ENCODE results near the gene DSP. TPM values are rescaled to one million over a fixed set of nuclear protein-coding genes. Genes with fewer than 3 reads are reported as not detected.

Gene DSP
- total and polyA plus RNA-seq, 10 of the 15 experiments (the other 5 are each of a cell fraction or from before 2014, with no cell fraction given), result under 0.01 to 0.36 (median 0.04) TPM; not detected in 4

- TF ChIP-seq, protein P1, sequence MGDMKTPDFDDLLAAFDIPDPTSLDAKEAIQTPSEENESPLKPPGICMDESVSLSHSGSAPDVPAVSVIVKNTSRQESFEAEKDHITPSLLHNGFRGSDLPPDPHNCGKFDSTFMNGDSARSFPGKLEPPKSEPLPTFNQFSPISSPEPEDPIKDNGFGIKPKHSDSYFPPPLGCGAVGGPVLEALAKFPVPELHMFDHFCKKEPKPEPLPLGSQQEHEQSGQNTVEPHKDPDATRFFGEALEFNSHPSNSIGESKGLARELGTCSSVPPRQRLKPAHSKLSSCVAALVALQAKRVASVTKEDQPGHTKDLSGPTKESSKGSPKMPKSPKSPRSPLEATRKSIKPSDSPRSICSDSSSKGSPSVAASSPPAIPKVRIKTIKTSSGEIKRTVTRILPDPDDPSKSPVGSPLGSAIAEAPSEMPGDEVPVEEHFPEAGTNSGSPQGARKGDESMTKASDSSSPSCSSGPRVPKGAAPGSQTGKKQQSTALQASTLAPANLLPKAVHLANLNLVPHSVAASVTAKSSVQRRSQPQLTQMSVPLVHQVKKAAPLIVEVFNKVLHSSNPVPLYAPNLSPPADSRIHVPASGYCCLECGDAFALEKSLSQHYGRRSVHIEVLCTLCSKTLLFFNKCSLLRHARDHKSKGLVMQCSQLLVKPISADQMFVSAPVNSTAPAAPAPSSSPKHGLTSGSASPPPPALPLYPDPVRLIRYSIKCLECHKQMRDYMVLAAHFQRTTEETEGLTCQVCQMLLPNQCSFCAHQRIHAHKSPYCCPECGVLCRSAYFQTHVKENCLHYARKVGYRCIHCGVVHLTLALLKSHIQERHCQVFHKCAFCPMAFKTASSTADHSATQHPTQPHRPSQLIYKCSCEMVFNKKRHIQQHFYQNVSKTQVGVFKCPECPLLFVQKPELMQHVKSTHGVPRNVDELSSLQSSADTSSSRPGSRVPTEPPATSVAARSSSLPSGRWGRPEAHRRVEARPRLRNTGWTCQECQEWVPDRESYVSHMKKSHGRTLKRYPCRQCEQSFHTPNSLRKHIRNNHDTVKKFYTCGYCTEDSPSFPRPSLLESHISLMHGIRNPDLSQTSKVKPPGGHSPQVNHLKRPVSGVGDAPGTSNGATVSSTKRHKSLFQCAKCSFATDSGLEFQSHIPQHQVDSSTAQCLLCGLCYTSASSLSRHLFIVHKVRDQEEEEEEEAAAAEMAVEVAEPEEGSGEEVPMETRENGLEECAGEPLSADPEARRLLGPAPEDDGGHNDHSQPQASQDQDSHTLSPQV (IDR thresholded peaks at IDR 0.05), result no peak
- TF ChIP-seq SRF (IDR thresholded peaks at IDR 0.05; ENCODE audit: low read depth in 2 of 2, low read length in 2 of 2), result no peak
- no peak for TF ChIP-seq YY1 (IDR thresholded peaks at IDR 0.05; ENCODE audit: low read depth, low read length)
- no peak for TF ChIP-seq MYB (IDR thresholded peaks at IDR 0.05; ENCODE audit: borderline replicate concordance, low read depth, low read length)
- TF ChIP-seq, protein P2, sequence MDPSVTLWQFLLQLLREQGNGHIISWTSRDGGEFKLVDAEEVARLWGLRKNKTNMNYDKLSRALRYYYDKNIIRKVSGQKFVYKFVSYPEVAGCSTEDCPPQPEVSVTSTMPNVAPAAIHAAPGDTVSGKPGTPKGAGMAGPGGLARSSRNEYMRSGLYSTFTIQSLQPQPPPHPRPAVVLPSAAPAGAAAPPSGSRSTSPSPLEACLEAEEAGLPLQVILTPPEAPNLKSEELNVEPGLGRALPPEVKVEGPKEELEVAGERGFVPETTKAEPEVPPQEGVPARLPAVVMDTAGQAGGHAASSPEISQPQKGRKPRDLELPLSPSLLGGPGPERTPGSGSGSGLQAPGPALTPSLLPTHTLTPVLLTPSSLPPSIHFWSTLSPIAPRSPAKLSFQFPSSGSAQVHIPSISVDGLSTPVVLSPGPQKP (IDR thresholded peaks at IDR 0.05; ENCODE audit: low read depth, low read length), result no peak
- no peak for TF ChIP-seq BMI1 (IDR thresholded peaks at IDR 0.05; ENCODE audit: borderline replicate concordance)
- TF ChIP-seq, protein P3, sequence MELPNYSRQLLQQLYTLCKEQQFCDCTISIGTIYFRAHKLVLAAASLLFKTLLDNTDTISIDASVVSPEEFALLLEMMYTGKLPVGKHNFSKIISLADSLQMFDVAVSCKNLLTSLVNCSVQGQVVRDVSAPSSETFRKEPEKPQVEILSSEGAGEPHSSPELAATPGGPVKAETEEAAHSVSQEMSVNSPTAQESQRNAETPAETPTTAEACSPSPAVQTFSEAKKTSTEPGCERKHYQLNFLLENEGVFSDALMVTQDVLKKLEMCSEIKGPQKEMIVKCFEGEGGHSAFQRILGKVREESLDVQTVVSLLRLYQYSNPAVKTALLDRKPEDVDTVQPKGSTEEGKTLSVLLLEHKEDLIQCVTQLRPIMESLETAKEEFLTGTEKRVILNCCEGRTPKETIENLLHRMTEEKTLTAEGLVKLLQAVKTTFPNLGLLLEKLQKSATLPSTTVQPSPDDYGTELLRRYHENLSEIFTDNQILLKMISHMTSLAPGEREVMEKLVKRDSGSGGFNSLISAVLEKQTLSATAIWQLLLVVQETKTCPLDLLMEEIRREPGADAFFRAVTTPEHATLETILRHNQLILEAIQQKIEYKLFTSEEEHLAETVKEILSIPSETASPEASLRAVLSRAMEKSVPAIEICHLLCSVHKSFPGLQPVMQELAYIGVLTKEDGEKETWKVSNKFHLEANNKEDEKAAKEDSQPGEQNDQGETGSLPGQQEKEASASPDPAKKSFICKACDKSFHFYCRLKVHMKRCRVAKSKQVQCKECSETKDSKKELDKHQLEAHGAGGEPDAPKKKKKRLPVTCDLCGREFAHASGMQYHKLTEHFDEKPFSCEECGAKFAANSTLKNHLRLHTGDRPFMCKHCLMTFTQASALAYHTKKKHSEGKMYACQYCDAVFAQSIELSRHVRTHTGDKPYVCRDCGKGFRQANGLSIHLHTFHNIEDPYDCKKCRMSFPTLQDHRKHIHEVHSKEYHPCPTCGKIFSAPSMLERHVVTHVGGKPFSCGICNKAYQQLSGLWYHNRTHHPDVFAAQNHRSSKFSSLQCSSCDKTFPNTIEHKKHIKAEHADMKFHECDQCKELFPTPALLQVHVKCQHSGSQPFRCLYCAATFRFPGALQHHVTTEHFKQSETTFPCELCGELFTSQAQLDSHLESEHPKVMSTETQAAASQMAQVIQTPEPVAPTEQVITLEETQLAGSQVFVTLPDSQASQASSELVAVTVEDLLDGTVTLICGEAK (IDR thresholded peaks at IDR 0.05; ENCODE audit: borderline replicate concordance), result no peak
These were observed 38.7 kb upstream of the DSP start (continued) for GRCh38 chr6:7502743-7503142.
